GM23338 (cell line): ENCODE results near the gene GCN1. TPM values are rescaled to one million over a fixed set of nuclear protein-coding genes. Genes with fewer than 3 reads are reported as not detected.

Experiments used
- ATAC-seq: fragments of 200-7000 bp; cut with Tn5 transposase; 3 replicates; pipeline ENCODE4 v1.9.1; 2020
- DNase-seq: peaks from one replicate; pipeline ENCODE4 v3.0.0-alpha.2; 2015; ENCODE audit warnings: low spot score
- H2AFZ ChIP-seq: fragments of 200-600 bp; sonication (generic); 2 replicates; pipeline ENCODE4 v1.8.0; 2016; ENCODE audit warnings: antibody characterized with exemption, mild to moderate bottlenecking, moderate library complexity
- H3F3A ChIP-seq: fragments of 200-600 bp; sonication (generic); replicated peaks from 2 replicates; pipeline ENCODE4 v1.8.0; 2017; ENCODE audit warnings: antibody characterized with exemption, mixed run types, low read depth
- H3K27ac ChIP-seq: fragments of 200-600 bp; sonication (generic); 2 replicates; pipeline ENCODE4 v1.6.1; 2016; ENCODE audit warnings: low read depth
- H3K27me3 ChIP-seq: fragments of 200-600 bp; sonication (generic); 2 replicates; pipeline ENCODE4 v1.8.0; 2016; ENCODE audit warnings: mild to moderate bottlenecking, mixed run types, moderate library complexity; ENCODE audit not compliant: insufficient read depth
- H3K36me3 ChIP-seq: fragments of 200-600 bp; sonication (generic); 2 replicates; pipeline ENCODE4 v1.8.0; 2016; ENCODE audit warnings: mild to moderate bottlenecking; ENCODE audit not compliant: insufficient read depth
- H3K4me1 ChIP-seq: fragments of 200-600 bp; sonication (generic); 2 replicates; pipeline ENCODE4 v1.8.0; 2016; ENCODE audit warnings: mild to moderate bottlenecking, moderate library complexity; ENCODE audit not compliant: insufficient read depth
- H3K4me2 ChIP-seq: fragments of 200-600 bp; sonication (generic); 2 replicates; pipeline ENCODE4 v1.7.1; 2017; ENCODE audit warnings: mixed run types
- H3K4me3 ChIP-seq: fragments of 200-600 bp; sonication (generic); 2 replicates; pipeline ENCODE4 v1.6.1; 2016; ENCODE audit warnings: mixed run types
- H3K79me2 ChIP-seq: fragments of 200-600 bp; sonication (generic); replicated peaks from 2 replicates; pipeline ENCODE4 v1.8.0; 2017; ENCODE audit warnings: mild to moderate bottlenecking; ENCODE audit not compliant: insufficient read depth
- H3K9me2 ChIP-seq: fragments of 200-600 bp; sonication (generic); 2 replicates; pipeline ENCODE4 v1.8.0; 2017; ENCODE audit not compliant: insufficient read depth
- H4K20me1 ChIP-seq: fragments of 200-600 bp; sonication (generic); replicated peaks from 2 replicates; pipeline ENCODE4 v1.8.0; 2017; ENCODE audit warnings: mild to moderate bottlenecking; ENCODE audit not compliant: insufficient read depth
- H3K27ac Mint-ChIP-seq: 2 replicates; pipeline ENCODE4 v1.8.0; 2020; ENCODE audit warnings: inconsistent platforms, mild to moderate bottlenecking, moderate library complexity, mixed read lengths
- H3K27me3 Mint-ChIP-seq: 3 replicates; pipeline ENCODE4 v1.8.0; 2022; ENCODE audit warnings: low read depth, mild to moderate bottlenecking, moderate library complexity, mixed read lengths, inconsistent platforms; ENCODE audit not compliant: insufficient read depth, poor library complexity
- H3K36me3 Mint-ChIP-seq: 3 replicates; pipeline ENCODE4 v1.8.0; 2021; ENCODE audit warnings: low read depth, mild to moderate bottlenecking, inconsistent platforms, moderate library complexity, mixed read lengths
- H3K4me1 Mint-ChIP-seq: 3 replicates; pipeline ENCODE4 v1.8.0; 2020; ENCODE audit warnings: mild to moderate bottlenecking, inconsistent platforms, mixed read lengths
- H3K4me3 Mint-ChIP-seq: 3 replicates; pipeline ENCODE4 v1.8.0; 2021; ENCODE audit warnings: moderate library complexity, mild to moderate bottlenecking, inconsistent platforms, mixed read lengths
- H3K9me3 Mint-ChIP-seq: 3 replicates; pipeline ENCODE4 v1.8.0; 2020; ENCODE audit warnings: moderate library complexity, mild to moderate bottlenecking, inconsistent platforms, mixed read lengths
- CREB1 ChIP-seq: fragments of 250-450 bp; sonication (Bioruptor Pico); IDR thresholded peaks from 2 replicates; pipeline ENCODE4 v1.5.0; 2020; ENCODE audit warnings: low read depth, mild to moderate bottlenecking, moderate library complexity
- EZH2 ChIP-seq: fragments of 200-600 bp; sonication (generic); IDR thresholded peaks from one replicate; pipeline ENCODE4 v1.8.0; 2017; ENCODE audit warnings: antibody characterized with exemption, mild to moderate bottlenecking, low read depth; ENCODE audit not compliant: unreplicated experiment
- EZH2phosphoT487 ChIP-seq: fragments of 200-600 bp; sonication (generic); IDR thresholded peaks from one replicate; pipeline ENCODE4 v1.8.1; 2018; ENCODE audit warnings: antibody characterized with exemption; ENCODE audit not compliant: unreplicated experiment
- POLR2AphosphoS5 ChIP-seq: IDR thresholded peaks from 2 replicates; pipeline ENCODE4 v1.6.1; 2016; ENCODE audit warnings: antibody characterized with exemption, low read depth
- STAT1 ChIP-seq: IDR thresholded peaks from one replicate; pipeline ENCODE4 v1.6.1; 2016; ENCODE audit warnings: antibody characterized with exemption; ENCODE audit not compliant: unreplicated experiment
- ZNF331 ChIP-seq: fragments of 250-450 bp; sonication (Bioruptor Pico); IDR thresholded peaks from 2 replicates; pipeline ENCODE4 v1.5.0; 2020; ENCODE audit warnings: low read depth, mild to moderate bottlenecking, moderate library complexity
- polyA plus RNA-seq: library from polyadenylated mRNA; unstranded; fragments of >200 nt; fragmentation: Nextera tagmentation; extraction: Ambion mirVana; gene quantifications from 2 replicates; pipeline ENCODE4 v1.2.1, GENCODE V29; 2016
- total RNA-seq: library from RNA; depleted of rRNA; stranded (reverse); fragments of >200 nt; shearing (Covaris generic); gene quantifications from 2 replicates; pipeline ENCODE4 v1.2.3, GENCODE V29; 2014
- TF ChIP-seq, protein P1 (sequence below): fragments of 250-450 bp; sonication (Bioruptor Pico); IDR thresholded peaks from 2 replicates; pipeline ENCODE4 v1.5.0; 2020; ENCODE audit warnings: mild to moderate bottlenecking, moderate library complexity
- TF ChIP-seq, protein P2 (sequence below), 2 experiments: fragments of 200-600 bp in 1 of 2; sonication (generic) in 1 of 2; conservative IDR thresholded peaks; 2 replicates each; pipeline versions ENCODE4 v1.5.1 to v1.6.1; 2016 to 2017; ENCODE audit warnings: antibody characterized with exemption in 2 of 2, low read depth in 2 of 2, mild to moderate bottlenecking in 2 of 2, moderate library complexity in 1 of 2

Gene GCN1
- total and polyA plus RNA-seq, 2 experiments from 2014 or later = 18.0 to 177 TPM

DNA sequence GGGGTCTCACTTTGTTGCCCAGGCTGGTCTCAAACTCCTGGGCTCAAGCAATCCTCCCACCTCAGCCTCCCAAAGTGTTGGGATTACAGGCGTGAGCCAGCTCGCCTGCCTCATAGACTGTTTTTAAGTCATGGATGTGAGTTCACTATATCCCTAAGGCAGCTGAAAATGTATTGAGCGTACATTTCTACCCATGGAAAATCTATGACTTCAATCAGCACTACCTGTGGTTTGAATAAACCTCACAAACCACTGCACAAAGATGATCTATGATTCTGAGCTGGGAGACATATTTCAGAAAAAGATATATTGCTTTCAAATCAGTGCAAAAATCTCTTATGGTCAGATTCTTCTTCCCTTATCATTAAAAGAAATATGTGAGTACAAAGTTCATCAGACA lies 22.5 kb downstream of the GCN1 start (continued):
- TF ChIP-seq, protein P1, sequence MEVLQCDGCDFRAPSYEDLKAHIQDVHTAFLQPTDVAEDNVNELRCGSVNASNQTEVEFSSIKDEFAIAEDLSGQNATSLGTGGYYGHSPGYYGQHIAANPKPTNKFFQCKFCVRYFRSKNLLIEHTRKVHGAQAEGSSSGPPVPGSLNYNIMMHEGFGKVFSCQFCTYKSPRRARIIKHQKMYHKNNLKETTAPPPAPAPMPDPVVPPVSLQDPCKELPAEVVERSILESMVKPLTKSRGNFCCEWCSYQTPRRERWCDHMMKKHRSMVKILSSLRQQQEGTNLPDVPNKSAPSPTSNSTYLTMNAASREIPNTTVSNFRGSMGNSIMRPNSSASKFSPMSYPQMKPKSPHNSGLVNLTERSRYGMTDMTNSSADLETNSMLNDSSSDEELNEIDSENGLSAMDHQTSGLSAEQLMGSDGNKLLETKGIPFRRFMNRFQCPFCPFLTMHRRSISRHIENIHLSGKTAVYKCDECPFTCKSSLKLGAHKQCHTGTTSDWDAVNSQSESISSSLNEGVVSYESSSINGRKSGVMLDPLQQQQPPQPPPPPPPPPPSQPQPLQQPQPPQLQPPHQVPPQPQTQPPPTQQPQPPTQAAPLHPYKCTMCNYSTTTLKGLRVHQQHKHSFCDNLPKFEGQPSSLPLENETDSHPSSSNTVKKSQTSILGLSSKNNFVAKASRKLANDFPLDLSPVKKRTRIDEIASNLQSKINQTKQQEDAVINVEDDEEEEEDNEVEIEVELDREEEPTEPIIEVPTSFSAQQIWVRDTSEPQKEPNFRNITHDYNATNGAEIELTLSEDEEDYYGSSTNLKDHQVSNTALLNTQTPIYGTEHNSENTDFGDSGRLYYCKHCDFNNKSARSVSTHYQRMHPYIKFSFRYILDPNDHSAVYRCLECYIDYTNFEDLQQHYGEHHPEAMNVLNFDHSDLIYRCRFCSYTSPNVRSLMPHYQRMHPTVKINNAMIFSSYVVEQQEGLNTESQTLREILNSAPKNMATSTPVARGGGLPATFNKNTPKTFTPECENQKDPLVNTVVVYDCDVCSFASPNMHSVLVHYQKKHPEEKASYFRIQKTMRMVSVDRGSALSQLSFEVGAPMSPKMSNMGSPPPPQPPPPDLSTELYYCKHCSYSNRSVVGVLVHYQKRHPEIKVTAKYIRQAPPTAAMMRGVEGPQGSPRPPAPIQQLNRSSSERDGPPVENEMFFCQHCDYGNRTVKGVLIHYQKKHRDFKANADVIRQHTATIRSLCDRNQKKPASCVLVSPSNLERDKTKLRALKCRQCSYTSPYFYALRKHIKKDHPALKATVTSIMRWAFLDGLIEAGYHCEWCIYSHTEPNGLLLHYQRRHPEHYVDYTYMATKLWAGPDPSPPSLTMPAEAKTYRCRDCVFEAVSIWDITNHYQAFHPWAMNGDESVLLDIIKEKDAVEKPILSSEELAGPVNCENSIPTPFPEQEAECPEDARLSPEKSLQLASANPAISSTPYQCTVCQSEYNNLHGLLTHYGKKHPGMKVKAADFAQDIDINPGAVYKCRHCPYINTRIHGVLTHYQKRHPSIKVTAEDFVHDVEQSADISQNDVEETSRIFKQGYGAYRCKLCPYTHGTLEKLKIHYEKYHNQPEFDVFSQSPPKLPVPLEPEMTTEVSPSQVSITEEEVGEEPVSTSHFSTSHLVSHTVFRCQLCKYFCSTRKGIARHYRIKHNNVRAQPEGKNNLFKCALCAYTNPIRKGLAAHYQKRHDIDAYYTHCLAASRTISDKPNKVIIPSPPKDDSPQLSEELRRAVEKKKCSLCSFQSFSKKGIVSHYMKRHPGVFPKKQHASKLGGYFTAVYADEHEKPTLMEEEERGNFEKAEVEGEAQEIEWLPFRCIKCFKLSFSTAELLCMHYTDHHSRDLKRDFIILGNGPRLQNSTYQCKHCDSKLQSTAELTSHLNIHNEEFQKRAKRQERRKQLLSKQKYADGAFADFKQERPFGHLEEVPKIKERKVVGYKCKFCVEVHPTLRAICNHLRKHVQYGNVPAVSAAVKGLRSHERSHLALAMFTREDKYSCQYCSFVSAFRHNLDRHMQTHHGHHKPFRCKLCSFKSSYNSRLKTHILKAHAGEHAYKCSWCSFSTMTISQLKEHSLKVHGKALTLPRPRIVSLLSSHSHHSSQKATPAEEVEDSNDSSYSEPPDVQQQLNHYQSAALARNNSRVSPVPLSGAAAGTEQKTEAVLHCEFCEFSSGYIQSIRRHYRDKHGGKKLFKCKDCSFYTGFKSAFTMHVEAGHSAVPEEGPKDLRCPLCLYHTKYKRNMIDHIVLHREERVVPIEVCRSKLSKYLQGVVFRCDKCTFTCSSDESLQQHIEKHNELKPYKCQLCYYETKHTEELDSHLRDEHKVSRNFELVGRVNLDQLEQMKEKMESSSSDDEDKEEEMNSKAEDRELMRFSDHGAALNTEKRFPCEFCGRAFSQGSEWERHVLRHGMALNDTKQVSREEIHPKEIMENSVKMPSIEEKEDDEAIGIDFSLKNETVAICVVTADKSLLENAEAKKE (CRISPR knock-in tag) = no peak
- TF ChIP-seq CREB1 (CRISPR knock-in tag) = no peak
- no peak for TF ChIP-seq POLR2AphosphoS5

DNA sequence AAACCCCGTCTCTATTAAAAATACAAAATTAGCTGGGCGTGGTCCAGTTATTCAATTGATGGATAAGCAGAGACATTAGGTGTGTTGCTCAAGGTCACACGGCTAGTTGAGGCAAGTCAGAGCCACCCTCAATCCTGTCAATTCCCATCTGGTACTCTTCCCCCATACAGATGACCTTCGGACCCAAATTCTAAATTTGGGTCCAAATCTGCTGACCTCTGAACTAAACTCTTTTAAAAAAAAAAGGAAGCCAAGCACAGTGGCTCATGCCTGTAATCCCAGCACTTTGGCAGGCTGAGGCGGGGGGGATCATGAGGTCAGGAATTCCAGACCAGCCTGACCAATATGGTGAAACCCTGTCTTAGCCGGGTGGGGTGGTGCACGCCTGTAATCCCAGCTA lies 23.9 kb downstream of the GCN1 start:
- Histone ChIP-seq H3K79me2 (peaks cover 4% of the 10 kb centered on the region; the same call in 1 of the 2 replicates), H3K27me3 (no peaks in the 10 kb centered on the region), H3K9me2 (no peaks in the 10 kb centered on the region), H3K4me3 (no peak overlapping the region), H4K20me1 (peaks cover 26% of the 10 kb centered on the region), H3F3A (peaks cover 6% of the 10 kb centered on the region; the same call in 1 of the 2 replicates), H3K36me3 (peaks cover 74% of the 10 kb centered on the region), H2AFZ (no peak overlapping the region), H3K27ac (peak overlapping the region; percentile 14; the same call in 1 of the 2 replicates), H3K4me1 (no peaks in the 10 kb centered on the region), H3K4me2 (no peak overlapping the region)
- Mint-ChIP-seq H3K4me3 (no peak overlapping the region), H3K9me3 (no peaks in the 10 kb centered on the region), H3K27ac (no peak overlapping the region), H3K27me3 (peaks cover 6% of the 10 kb centered on the region), H3K4me1 (no peaks in the 10 kb centered on the region), H3K36me3 (peaks cover 74% of the 10 kb centered on the region)
- no peak for DNase-seq
- no peak for ATAC-seq
- TF ChIP-seq STAT1 (no peak), POLR2AphosphoS5 (no peak), ZNF331 (no peak), EZH2phosphoT487 (no peak), EZH2 (no peak), CREB1 (CRISPR knock-in tag) (no peak)
- TF ChIP-seq, protein P1 (CRISPR knock-in tag) = no peak
- TF ChIP-seq, protein P2, sequence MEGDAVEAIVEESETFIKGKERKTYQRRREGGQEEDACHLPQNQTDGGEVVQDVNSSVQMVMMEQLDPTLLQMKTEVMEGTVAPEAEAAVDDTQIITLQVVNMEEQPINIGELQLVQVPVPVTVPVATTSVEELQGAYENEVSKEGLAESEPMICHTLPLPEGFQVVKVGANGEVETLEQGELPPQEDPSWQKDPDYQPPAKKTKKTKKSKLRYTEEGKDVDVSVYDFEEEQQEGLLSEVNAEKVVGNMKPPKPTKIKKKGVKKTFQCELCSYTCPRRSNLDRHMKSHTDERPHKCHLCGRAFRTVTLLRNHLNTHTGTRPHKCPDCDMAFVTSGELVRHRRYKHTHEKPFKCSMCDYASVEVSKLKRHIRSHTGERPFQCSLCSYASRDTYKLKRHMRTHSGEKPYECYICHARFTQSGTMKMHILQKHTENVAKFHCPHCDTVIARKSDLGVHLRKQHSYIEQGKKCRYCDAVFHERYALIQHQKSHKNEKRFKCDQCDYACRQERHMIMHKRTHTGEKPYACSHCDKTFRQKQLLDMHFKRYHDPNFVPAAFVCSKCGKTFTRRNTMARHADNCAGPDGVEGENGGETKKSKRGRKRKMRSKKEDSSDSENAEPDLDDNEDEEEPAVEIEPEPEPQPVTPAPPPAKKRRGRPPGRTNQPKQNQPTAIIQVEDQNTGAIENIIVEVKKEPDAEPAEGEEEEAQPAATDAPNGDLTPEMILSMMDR (conservative IDR thresholded peaks at IDR 0.05; ENCODE audit: low read depth in 2 of 2) = no peak
